Measurements from ENCODE around the gene DSTYK. TPM values are rescaled to one million over a fixed set of nuclear protein-coding genes. Genes with fewer than 3 reads are reported as not detected.

Gene DSTYK
- total RNA-seq, 1 donor from 2014 or later: 19.5 TPM

GRCh38 chr1:205108464-205108863 is 103.0 kb downstream of the DSTYK start:
- Mint-ChIP-seq H3K4me1 (no peaks in the 10 kb centered on the region), H3K27me3 (ENCODE audit: low read depth) (no peaks in the 10 kb centered on the region), H3K4me3 (no peak overlapping the region), H3K27ac (no peak overlapping the region), H3K9me3 (no peaks in the 10 kb centered on the region), H3K36me3 (peaks cover 31% of the 10 kb centered on the region)
- TF ChIP-seq CTCF (IDR thresholded peaks at IDR 0.05; ENCODE audit: unreplicated experiment): no peak
- DNase-seq (ENCODE audit: low spot score in 2 of 2, unreplicated experiment in 2 of 2): no peak

- Mint-ChIP-seq H3K4me1 (no peaks in the 10 kb centered on the region), H3K27me3 (ENCODE audit: low read depth) (no peaks in the 10 kb centered on the region), H3K27ac (no peak overlapping the region), H3K4me3 (no peak overlapping the region), H3K9me3 (no peaks in the 10 kb centered on the region), H3K36me3 (peaks cover 34% of the 10 kb centered on the region)
- DNase-seq (ENCODE audit: low spot score in 2 of 2, unreplicated experiment in 2 of 2): no peak
- no peak for TF ChIP-seq CTCF (IDR thresholded peaks at IDR 0.05; ENCODE audit: unreplicated experiment)
These were observed 104.2 kb downstream of the DSTYK start for GRCh38 chr1:205107327-205107726.

GRCh38 chr1:205102404-205102803 is 109.1 kb downstream of the DSTYK start:
- Mint-ChIP-seq H3K27ac (no peak overlapping the region), H3K27me3 (ENCODE audit: low read depth) (no peaks in the 10 kb centered on the region), H3K4me1 (no peaks in the 10 kb centered on the region), H3K9me3 (no peaks in the 10 kb centered on the region), H3K4me3 (no peak overlapping the region), H3K36me3 (peaks cover 58% of the 10 kb centered on the region)
- no peak for DNase-seq (ENCODE audit: low spot score in 2 of 2, unreplicated experiment in 2 of 2)
- TF ChIP-seq CTCF (IDR thresholded peaks at IDR 0.05; ENCODE audit: unreplicated experiment): no peak

- H3K4me1 Mint-ChIP-seq: no peaks in the 10 kb centered on the region
- peaks cover 52% of the 10 kb centered on the region for H3K36me3 Mint-ChIP-seq
- no peak overlapping the region for H3K4me3 Mint-ChIP-seq
- no peaks in the 10 kb centered on the region for H3K27me3 Mint-ChIP-seq (ENCODE audit: low read depth)
- H3K27ac Mint-ChIP-seq: no peak overlapping the region
- no peaks in the 10 kb centered on the region for H3K9me3 Mint-ChIP-seq
- no peak for TF ChIP-seq CTCF (IDR thresholded peaks at IDR 0.05; ENCODE audit: unreplicated experiment)
- DNase-seq (ENCODE audit: low spot score in 2 of 2, unreplicated experiment in 2 of 2): no peak
These were observed 113.3 kb downstream of the DSTYK start for GRCh38 chr1:205098242-205098641.

- Mint-ChIP-seq H3K27me3 (ENCODE audit: low read depth) (no peaks in the 10 kb centered on the region), H3K4me3 (no peak overlapping the region), H3K27ac (no peak overlapping the region), H3K36me3 (peaks cover 40% of the 10 kb centered on the region), H3K4me1 (no peaks in the 10 kb centered on the region), H3K9me3 (no peaks in the 10 kb centered on the region)
- DNase-seq (ENCODE audit: low spot score in 2 of 2, unreplicated experiment in 2 of 2): no peak
- TF ChIP-seq CTCF (IDR thresholded peaks at IDR 0.05; ENCODE audit: unreplicated experiment): no peak
These were observed 116.1 kb downstream of the DSTYK start for GRCh38 chr1:205095422-205095821.

Other genes starting within 250 kb of the DSTYK start
- 0.11 to 0.38 TPM (median 0.29 TPM) in 3 replicates for gene CNTN2, start 168.5 kb downstream of the DSTYK start, total RNA-seq
- 3.3 to 4.6 TPM (median 4.4 TPM) in 3 replicates for gene TMEM81, start 127.2 kb downstream of the DSTYK start, total RNA-seq
- gene RBBP5, start 89.7 kb downstream of the DSTYK start, total RNA-seq: 15.7 to 15.9 TPM (median 15.7 TPM) in 3 replicates
- 6.1 to 6.8 TPM (median 6.5 TPM) in 3 replicates for gene TMCC2, start 16.2 kb upstream of the DSTYK start, total RNA-seq
- 5.7 to 6.2 TPM (median 5.8 TPM) in 3 replicates for gene NUAK2, start 110.0 kb upstream of the DSTYK start, total RNA-seq
- 0.51 to 1.2 TPM (median 0.79 TPM) in 3 replicates for gene KLHDC8A, start 145.2 kb upstream of the DSTYK start, total RNA-seq
- 1.3 to 1.9 TPM (median 1.6 TPM) in 3 replicates for gene LEMD1, start 210.4 kb upstream of the DSTYK start, total RNA-seq
- gene BLACAT1, start 244.3 kb upstream of the DSTYK start, total RNA-seq: 0.66 to 0.74 TPM (median 0.72 TPM) in 3 replicates

All from mesothelial cell of epicardium (in vitro differentiated cells).